Activated naive CD4-positive, alpha-beta T cell treated with anti-CD3 and anti-CD28 coated beads for 36 hours (primary cell): ENCODE measurements around the gene GOLPH3. TPM values are rescaled to one million over a fixed set of nuclear protein-coding genes. Genes with fewer than 3 reads are reported as not detected.
A peak's percentile ranks its signal among the peaks of the same experiment; 100 is the strongest.
"Not testable (repeated sequence)": the region's sequence is repeated elsewhere in the genome, so short reads cannot be mapped to it uniquely, and the experiment has no call there.

Source experiments
- CTCF ChIA-PET: fragments of 350-600 bp; sonication (Branson Sonifier 250); formaldehyde crosslinking; loops from one replicate; lab custom pipeline; 2021; ENCODE audit warnings: antibody characterized with exemption; lab: Charles Lee
- DNase-seq: peaks from one replicate; pipeline ENCODE4 v3.0.0-alpha.2; 2020
- H3K27ac Mint-ChIP-seq: one replicate; pipeline ENCODE4 v1.8.0; 2021; ENCODE audit warnings: mild to moderate bottlenecking, mixed read lengths
- H3K27me3 Mint-ChIP-seq: one replicate; pipeline ENCODE4 v1.8.0; 2021; ENCODE audit warnings: low read depth, mixed read lengths
- H3K36me3 Mint-ChIP-seq: one replicate; pipeline ENCODE4 v1.8.0; 2021; ENCODE audit warnings: low read depth, mixed read lengths
- H3K4me1 Mint-ChIP-seq: one replicate; pipeline ENCODE4 v1.8.0; 2021; ENCODE audit warnings: low read depth, mixed read lengths
- H3K4me3 Mint-ChIP-seq: one replicate; pipeline ENCODE4 v1.8.0; 2021; ENCODE audit warnings: mild to moderate bottlenecking, moderate library complexity, mixed read lengths
- H3K9me3 Mint-ChIP-seq: one replicate; pipeline ENCODE4 v1.8.0; 2021; ENCODE audit warnings: mixed read lengths
- intact Hi-C: fragments of 100-400 bp; cut with micrococcal nuclease; formaldehyde crosslinking; loops from one replicate; pipeline ENCODE4 v1.15.1; 2023
- total RNA-seq, 2 experiments: library from RNA; stranded (reverse); gene quantifications; one replicate each; pipeline ENCODE4 v1.2.3, GENCODE V29; 2021

Gene GOLPH3
- total RNA-seq, 2 experiments from 2014 or later, result 38.2 to 41.5 TPM

DNA sequence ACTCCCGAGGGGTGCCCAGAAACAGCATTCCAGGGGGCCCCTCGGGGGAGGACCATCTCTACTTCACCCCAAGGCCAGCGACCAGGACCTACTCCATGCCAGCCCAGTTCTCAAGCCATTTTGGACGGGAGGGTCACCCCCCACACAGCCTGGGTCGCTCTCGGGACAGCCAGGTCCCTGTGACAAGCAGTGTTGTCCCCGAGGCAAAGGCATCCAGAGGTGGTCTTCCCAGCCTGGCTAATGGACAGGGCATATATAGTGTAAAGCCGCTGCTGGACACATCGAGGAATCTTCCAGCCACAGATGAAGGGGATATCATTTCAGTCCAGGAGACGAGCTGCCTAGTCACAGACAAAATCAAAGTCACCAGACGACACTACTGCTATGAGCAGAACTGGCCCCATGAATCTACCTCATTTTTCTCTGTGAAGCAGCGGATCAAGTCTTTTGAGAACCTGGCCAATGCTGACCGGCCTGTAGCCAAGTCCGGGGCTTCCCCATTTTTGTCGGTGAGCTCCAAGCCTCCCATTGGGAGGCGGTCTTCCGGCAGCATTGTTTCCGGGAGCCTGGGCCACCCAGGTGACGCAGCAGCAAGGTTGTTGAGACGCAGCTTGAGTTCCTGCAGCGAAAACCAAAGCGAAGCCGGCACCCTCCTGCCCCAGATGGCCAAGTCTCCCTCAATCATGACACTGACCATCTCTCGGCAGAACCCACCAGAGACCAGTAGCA is 83.9 kb downstream of the GOLPH3 start:
- Mint-ChIP-seq H3K27ac (no peak overlapping the region), H3K36me3 (no peaks in the 10 kb centered on the region), H3K9me3 (no peaks in the 10 kb centered on the region), H3K27me3 (no peaks in the 10 kb centered on the region), H3K4me3 (no peak overlapping the region), H3K4me1 (peaks cover 6% of the 10 kb centered on the region)
- DNase-seq, result no peak
- intact Hi-C loops, result loop anchor here (5.0 kb wide), 1 partner anchor 237 kb away; no protein-coding TSS in a partner anchor
- CTCF ChIA-PET, result interaction anchor here (0.6 kb wide), 1 partner anchor 9 kb away, joined by 3 read pairs; no protein-coding TSS in a partner anchor

DNA sequence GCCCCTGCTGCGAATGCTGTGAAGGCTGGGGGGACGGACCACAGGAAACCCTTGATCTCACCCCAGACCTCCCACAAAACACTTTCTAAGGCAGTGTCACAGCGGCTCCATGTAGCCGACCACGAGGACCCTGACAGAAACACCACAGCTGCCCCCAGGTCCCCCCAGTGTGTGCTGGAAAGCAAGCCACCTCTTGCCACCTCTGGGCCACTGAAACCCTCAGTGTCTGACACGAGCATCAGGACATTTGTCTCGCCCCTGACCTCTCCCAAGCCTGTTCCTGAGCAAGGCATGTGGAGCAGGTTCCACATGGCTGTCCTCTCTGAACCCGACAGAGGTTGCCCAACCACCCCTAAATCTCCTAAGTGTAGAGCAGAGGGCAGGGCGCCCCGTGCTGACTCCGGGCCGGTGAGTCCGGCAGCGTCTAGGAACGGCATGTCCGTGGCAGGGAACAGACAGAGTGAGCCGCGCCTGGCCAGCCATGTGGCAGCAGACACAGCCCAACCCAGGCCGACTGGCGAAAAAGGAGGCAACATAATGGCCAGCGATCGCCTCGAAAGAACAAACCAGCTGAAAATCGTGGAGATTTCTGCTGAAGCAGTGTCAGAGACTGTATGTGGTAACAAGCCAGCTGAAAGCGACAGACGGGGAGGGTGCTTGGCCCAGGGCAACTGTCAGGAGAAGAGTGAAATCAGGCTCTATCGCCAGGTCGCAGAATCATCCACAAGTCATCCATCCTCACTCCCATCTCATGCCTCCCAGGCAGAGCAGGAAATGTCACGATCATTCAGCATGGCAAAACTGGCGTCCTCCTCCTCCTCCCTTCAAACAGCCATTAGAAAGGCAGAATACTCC is 84.7 kb downstream of the GOLPH3 start:
- H3K36me3 Mint-ChIP-seq, result no peaks in the 10 kb centered on the region
- intact Hi-C loops, result no loop called here
- no peak for DNase-seq
- no peak overlapping the region for H3K4me3 Mint-ChIP-seq
- no peak overlapping the region for H3K27ac Mint-ChIP-seq
- CTCF ChIA-PET, result no interaction called here
- H3K4me1 Mint-ChIP-seq, result peaks cover 6% of the 10 kb centered on the region
- no peaks in the 10 kb centered on the region for H3K27me3 Mint-ChIP-seq
- no peaks in the 10 kb centered on the region for H3K9me3 Mint-ChIP-seq

DNA sequence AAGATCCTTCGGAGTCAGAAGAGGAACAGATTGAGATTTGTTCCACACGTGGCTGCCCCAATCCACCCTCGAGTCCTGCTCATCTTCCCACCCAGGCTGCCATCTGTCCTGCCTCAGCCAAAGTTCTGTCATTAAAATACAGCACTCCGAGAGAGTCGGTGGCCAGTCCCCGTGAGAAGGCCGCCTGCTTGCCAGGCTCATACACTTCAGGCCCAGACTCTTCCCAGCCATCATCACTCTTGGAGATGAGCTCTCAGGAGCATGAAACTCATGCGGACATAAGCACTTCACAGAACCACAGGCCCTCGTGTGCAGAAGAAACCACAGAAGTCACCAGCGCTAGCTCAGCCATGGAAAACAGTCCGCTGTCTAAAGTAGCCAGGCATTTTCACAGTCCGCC is 85.9 kb downstream of the GOLPH3 start:
- H3K4me3 Mint-ChIP-seq, result no peak overlapping the region
- H3K36me3 Mint-ChIP-seq, result no peaks in the 10 kb centered on the region
- peaks cover 4% of the 10 kb centered on the region for H3K4me1 Mint-ChIP-seq
- intact Hi-C loops, result no loop called here
- no peak overlapping the region for H3K27ac Mint-ChIP-seq
- no peak for DNase-seq
- no peaks in the 10 kb centered on the region for H3K27me3 Mint-ChIP-seq
- CTCF ChIA-PET, result no interaction called here
- no peaks in the 10 kb centered on the region for H3K9me3 Mint-ChIP-seq

DNA sequence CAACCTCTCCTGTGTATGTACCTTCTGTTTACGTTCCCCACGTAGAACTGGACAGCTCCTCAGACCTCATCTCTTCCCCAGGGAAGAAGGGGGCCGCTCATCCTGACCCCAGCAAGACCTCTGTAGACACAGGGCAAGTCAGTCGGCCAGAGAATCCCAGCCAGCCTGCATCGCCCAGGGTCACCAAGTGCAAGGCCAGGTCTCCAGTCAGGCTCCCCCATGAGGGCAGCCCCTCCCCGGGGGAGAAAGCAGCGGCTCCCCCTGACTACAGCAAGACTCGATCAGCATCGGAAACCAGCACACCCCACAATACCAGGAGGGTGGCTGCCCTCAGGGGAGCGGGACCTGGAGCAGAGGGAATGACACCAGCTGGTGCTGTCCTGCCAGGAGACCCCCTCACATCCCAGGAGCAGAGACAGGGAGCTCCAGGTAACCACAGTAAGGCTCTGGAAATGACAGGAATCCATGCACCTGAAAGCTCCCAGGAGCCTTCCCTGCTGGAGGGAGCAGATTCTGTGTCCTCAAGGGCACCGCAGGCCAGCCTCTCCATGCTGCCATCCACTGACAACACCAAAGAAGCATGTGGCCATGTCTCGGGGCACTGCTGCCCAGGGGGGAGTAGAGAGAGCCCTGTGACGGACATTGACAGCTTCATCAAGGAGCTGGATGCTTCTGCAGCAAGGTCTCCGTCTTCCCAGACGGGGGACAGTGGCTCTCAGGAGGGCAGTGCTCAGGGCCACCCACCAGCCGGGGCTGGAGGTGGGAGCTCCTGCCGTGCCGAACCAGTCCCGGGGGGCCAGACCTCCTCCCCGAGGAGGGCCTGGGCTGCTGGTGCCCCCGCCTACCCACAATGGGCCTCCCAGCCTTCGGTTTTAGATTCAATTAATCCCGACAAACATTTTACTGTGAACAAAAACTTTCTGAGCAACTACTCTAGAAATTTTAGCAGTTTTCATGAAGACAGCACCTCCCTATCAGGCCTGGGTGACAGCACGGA is 86.7 kb downstream of the GOLPH3 start:
- no peaks in the 10 kb centered on the region for H3K27me3 Mint-ChIP-seq
- no peak overlapping the region for H3K4me3 Mint-ChIP-seq
- CTCF ChIA-PET, result no interaction called here
- no peaks in the 10 kb centered on the region for H3K9me3 Mint-ChIP-seq
- H3K27ac Mint-ChIP-seq, result no peak overlapping the region
- intact Hi-C loops, result no loop called here
- no peaks in the 10 kb centered on the region for H3K4me1 Mint-ChIP-seq
- DNase-seq, result no peak
- no peaks in the 10 kb centered on the region for H3K36me3 Mint-ChIP-seq

DNA sequence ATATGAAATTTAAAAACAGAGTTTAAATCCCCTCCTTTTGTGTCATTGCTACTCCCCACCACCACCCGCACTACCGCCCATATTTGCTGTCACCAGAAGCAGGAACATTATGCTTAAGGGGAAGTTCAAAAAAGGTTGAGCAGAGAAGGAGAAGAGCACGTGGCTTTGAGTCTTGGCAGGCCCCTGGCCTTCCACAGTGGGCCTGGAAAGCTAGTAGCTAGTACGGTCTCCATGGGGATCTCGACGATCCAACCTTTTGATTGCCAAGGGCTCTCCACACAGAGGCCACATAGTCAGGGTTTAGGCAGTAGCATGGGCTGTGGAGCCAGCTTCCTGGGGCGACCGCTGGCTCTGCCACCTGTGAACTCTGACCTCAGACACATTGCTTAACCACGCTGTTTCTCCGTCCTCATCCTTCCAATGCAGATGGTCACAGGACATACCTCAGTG is 90.1 kb downstream of the GOLPH3 start:
- CTCF ChIA-PET, result interaction anchor here (0.6 to 1.8 kb wide), 4 partner anchors 9 to 1739 kb away, joined by 3 to 5 read pairs (median 3); no protein-coding TSS in a partner anchor
- no peak for DNase-seq
- Mint-ChIP-seq H3K4me3 (no peak overlapping the region), H3K4me1 (no peaks in the 10 kb centered on the region), H3K27me3 (no peaks in the 10 kb centered on the region), H3K36me3 (no peaks in the 10 kb centered on the region), H3K27ac (no peak overlapping the region), H3K9me3 (no peaks in the 10 kb centered on the region)
- intact Hi-C loops, result no loop called here

DNA sequence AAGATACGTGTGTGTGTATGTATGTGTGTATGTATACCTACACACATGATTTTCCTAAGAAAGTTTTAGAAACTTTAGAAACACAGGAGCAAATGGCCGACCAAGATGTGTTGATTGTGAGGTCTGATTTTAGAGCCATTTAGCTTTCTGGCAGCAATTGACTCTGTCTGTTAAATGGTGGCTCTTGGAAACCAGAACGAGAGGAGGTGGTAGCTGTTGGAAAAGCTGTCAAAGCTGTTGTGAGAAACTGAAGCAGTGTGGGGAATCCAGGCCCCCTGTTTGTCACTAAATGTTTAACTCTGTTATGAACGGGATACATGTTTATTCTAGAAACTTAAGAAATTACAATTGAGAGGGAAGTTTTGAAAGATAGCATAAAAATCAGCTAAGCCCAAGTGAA is 91.4 kb downstream of the GOLPH3 start:
- DNase-seq, result no peak
- intact Hi-C loops, result no loop called here
- H3K9me3 Mint-ChIP-seq, result no peaks in the 10 kb centered on the region
- no peaks in the 10 kb centered on the region for H3K27me3 Mint-ChIP-seq
- H3K4me3 Mint-ChIP-seq, result no peak overlapping the region
- H3K4me1 Mint-ChIP-seq, result no peaks in the 10 kb centered on the region
- CTCF ChIA-PET, result no interaction called here
- H3K27ac Mint-ChIP-seq, result no peak overlapping the region
- no peaks in the 10 kb centered on the region for H3K36me3 Mint-ChIP-seq

DNA sequence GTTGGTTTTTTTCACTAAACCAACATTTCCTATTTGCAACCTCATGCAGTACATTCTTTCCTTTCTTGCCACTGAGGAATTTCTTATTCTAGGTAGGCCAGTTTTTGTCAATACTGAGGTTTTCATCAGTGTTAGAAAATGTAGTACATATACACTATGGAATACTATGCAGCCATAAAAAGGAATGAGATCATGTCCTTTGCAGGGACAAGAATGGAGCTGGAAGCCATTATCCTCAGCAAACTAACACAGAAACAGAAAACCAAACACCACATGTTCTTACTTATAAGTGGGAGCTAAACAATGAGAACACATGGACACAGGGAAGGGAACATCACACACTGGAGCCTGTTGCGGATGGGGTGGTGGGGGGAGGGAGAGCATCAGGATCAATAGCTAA is 93.6 kb downstream of the GOLPH3 start:
- H3K36me3 Mint-ChIP-seq, intact Hi-C loops, H3K27me3 Mint-ChIP-seq, H3K4me1 Mint-ChIP-seq, CTCF ChIA-PET, H3K9me3 Mint-ChIP-seq, DNase-seq, H3K27ac Mint-ChIP-seq, H3K4me3 Mint-ChIP-seq: not testable (repeated sequence)

GRCh38 chr5:32078855-32079254 is 95.3 kb downstream of the GOLPH3 start:
- not testable (repeated sequence) for H3K4me1 Mint-ChIP-seq, H3K27me3 Mint-ChIP-seq, H3K9me3 Mint-ChIP-seq, DNase-seq, H3K4me3 Mint-ChIP-seq, H3K36me3 Mint-ChIP-seq, H3K27ac Mint-ChIP-seq
- intact Hi-C loops, result loop anchor here (10.0 kb wide), 1 partner anchor 246 kb away; no protein-coding TSS in a partner anchor
- CTCF ChIA-PET, result interaction anchor here (0.6 to 0.7 kb wide), 2 partner anchors 14 to 158 kb away, joined by 3 to 5 read pairs; no protein-coding TSS in a partner anchor

DNA sequence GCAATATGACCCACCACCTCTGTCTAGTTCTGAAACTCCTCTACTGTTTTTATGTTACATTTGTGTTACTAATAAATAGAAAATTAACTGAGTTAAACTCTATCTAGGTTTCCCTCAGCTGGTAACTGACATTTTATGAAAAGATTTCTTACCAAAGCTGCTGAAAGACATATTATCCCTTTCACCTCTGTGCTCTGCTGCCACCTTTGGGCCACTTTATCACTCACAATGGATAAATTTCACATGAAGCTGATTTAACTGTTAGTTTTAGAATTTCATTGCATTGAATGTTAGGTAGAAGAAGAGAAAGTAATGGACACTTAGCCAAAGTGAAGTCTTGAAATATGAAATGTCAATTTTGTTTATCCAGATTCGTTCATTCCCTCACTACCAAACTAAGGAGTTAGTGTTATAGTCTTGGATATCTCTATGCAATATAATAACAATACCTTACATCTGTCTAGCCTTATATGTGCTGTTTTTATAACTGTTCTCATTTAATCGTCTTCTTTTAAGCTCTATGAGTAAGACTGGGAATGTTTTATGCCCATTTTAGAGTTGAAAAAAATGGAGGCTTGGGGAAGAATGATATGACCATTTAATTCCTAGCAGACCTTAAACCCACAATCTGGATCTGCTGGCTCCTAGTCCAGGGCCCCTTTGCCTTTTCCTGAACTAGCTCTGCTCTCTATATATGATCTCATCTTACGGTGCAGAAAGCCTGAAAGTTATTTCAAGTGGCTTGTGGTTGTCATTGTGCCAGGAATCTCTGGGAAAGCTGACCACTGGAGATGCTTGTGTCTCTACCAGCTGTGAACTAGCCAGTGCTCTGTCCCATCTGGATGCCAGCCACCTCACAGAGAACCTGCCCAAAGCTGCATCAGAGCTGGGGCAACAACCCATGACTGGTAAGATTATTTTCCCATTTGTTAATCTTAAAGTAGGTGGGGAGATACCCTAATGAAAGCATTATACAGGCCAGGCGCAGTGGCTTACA is 97.1 kb downstream of the GOLPH3 start:
- Mint-ChIP-seq H3K27me3 (no peaks in the 10 kb centered on the region), H3K27ac (no peak overlapping the region), H3K9me3 (no peaks in the 10 kb centered on the region), H3K4me1 (no peaks in the 10 kb centered on the region), H3K36me3 (no peaks in the 10 kb centered on the region), H3K4me3 (no peak overlapping the region)
- intact Hi-C loops, result loop anchor here (1.0 to 10.0 kb wide), 7 partner anchors 16 to 496 kb away; no protein-coding TSS in a partner anchor
- CTCF ChIA-PET, result interaction anchor here (0.6 to 2.2 kb wide), 30 partner anchors 8 to 497 kb away, joined by 3 to 46 read pairs (median 4); no protein-coding TSS in a partner anchor
- peak; percentile 71 for DNase-seq
